Gastroesophageal sphincter (tissue), 2 donors: ENCODE measurements around the gene BCL11A.

Source experiments
- EP300 ChIP-seq: sonication (generic); formaldehyde crosslinking; IDR thresholded peaks from one replicate; pipeline ENCODE4 v1.6.1; 2017; ENCODE audit warnings: antibody characterized with exemption, mild to moderate bottlenecking
- POLR2A ChIP-seq, 2 donors: fragments of 450-650 bp; IDR thresholded peaks; one replicate each; pipeline ENCODE4 v1.6.1; 2017; ENCODE audit warnings: antibody characterized with exemption in 2 of 2, mild to moderate bottlenecking in 2 of 2, moderate library complexity in 1 of 2

- TF ChIP-seq POLR2A (IDR thresholded peaks at IDR 0.05) = no peak
- no peak for TF ChIP-seq EP300
Measured at GRCh38 chr2:60446413-60447267, 106.8 kb downstream of the BCL11A start.
